Activated CD8-positive, alpha-beta T cell treated with anti-CD3 and anti-CD28 coated beads, Interleukin-2, amount 10 ng/mL, durations not matched to agents 7 days and 5 days (primary cell): Measurements from ENCODE around the gene CA12. TPM values are rescaled to one million over a fixed set of nuclear protein-coding genes. Genes with fewer than 3 reads are reported as not detected.
"Not testable (repeated sequence)": the region's sequence is repeated elsewhere in the genome, so short reads cannot be mapped to it uniquely, and the experiment has no call there.

Source experiments
- ATAC-seq: fragments of 150-1000 bp; cut with Tn5 transposase; one replicate; pipeline ENCODE4 v1.10.0; 2021; ENCODE audit warnings: moderate library complexity
- CTCF ChIA-PET: fragments of 350-600 bp; sonication (Branson Sonifier 250); formaldehyde crosslinking; loops from one replicate; lab custom pipeline; 2021; ENCODE audit warnings: antibody characterized with exemption; lab: Charles Lee
- POLR2A ChIA-PET: fragments of 350-600 bp; sonication (Branson Sonifier 250); formaldehyde crosslinking; loops from one replicate; lab custom pipeline; 2021; ENCODE audit warnings: antibody characterized with exemption; lab: Charles Lee
- DNase-seq: peaks from one replicate; pipeline ENCODE4 v3.0.0-alpha.2; 2020
- H3K27ac Mint-ChIP-seq: one replicate; pipeline ENCODE4 v1.8.0; 2021; ENCODE audit warnings: mild to moderate bottlenecking, mixed read lengths
- H3K27me3 Mint-ChIP-seq: one replicate; pipeline ENCODE4 v1.8.0; 2021; ENCODE audit warnings: low read depth, mixed read lengths
- H3K36me3 Mint-ChIP-seq: one replicate; pipeline ENCODE4 v1.8.0; 2021; ENCODE audit warnings: low read depth, mixed read lengths
- H3K4me1 Mint-ChIP-seq: one replicate; pipeline ENCODE4 v1.8.0; 2021; ENCODE audit warnings: low read depth, mixed read lengths
- H3K4me3 Mint-ChIP-seq: one replicate; pipeline ENCODE4 v1.8.0; 2021; ENCODE audit warnings: mild to moderate bottlenecking, mixed read lengths
- H3K9me3 Mint-ChIP-seq: one replicate; pipeline ENCODE4 v1.8.0; 2022; ENCODE audit warnings: mixed read lengths; ENCODE audit not compliant: insufficient read depth
- total RNA-seq, 2 experiments: library from RNA; stranded (reverse); gene quantifications; one replicate each; pipeline ENCODE4 v1.2.3, GENCODE V29; 2021

CA12 gene
- total RNA-seq, 2 experiments from 2014 or later, result not detected

GRCh38 chr15:63323798-63324563 is 57.7 kb downstream of the CA12 start:
- ChIA-PET CTCF (no interaction called here), POLR2A (no interaction called here)
- no peak for DNase-seq
- Mint-ChIP-seq H3K4me1 (no peaks in the 10 kb centered on the region), H3K36me3 (no peaks in the 10 kb centered on the region), H3K27ac (no peak overlapping the region), H3K9me3 (no peaks in the 10 kb centered on the region), H3K27me3 (no peaks in the 10 kb centered on the region), H3K4me3 (no peak overlapping the region)
- ATAC-seq, result no peak

GRCh38 chr15:63322541-63322940 is 59.1 kb downstream of the CA12 start:
- Mint-ChIP-seq H3K27me3 (no peaks in the 10 kb centered on the region), H3K36me3 (no peaks in the 10 kb centered on the region), H3K9me3 (no peaks in the 10 kb centered on the region), H3K27ac (no peak overlapping the region), H3K4me3 (no peak overlapping the region), H3K4me1 (no peaks in the 10 kb centered on the region)
- DNase-seq, result no peak
- ChIA-PET POLR2A (interaction anchor here (0.7 kb wide), 1 partner anchor 783 kb away, joined by 3 read pairs; no protein-coding TSS in a partner anchor), CTCF (no interaction called here)
- no peak for ATAC-seq

- Mint-ChIP-seq H3K36me3 (no peaks in the 10 kb centered on the region), H3K4me1 (no peaks in the 10 kb centered on the region), H3K27me3 (peaks cover 2% of the 10 kb centered on the region), H3K4me3 (no peak overlapping the region), H3K9me3 (no peaks in the 10 kb centered on the region), H3K27ac (no peak overlapping the region)
- ChIA-PET CTCF (no interaction called here), POLR2A (no interaction called here)
- DNase-seq, result no peak
- ATAC-seq, result no peak
These were observed 60.2 kb downstream of the CA12 start for GRCh38 chr15:63321462-63321861.

GRCh38 chr15:63320981-63321380 is 60.7 kb downstream of the CA12 start:
- H3K27ac Mint-ChIP-seq, DNase-seq, ATAC-seq, POLR2A ChIA-PET, H3K4me3 Mint-ChIP-seq, CTCF ChIA-PET, H3K36me3 Mint-ChIP-seq, H3K27me3 Mint-ChIP-seq, H3K9me3 Mint-ChIP-seq, H3K4me1 Mint-ChIP-seq: not testable (repeated sequence)

GRCh38 chr15:63320446-63320845 is 61.2 kb downstream of the CA12 start:
- CTCF ChIA-PET, POLR2A ChIA-PET: not testable (repeated sequence)

GRCh38 chr15:63319065-63319464 is 62.6 kb downstream of the CA12 start:
- no peak for ATAC-seq
- H3K27ac Mint-ChIP-seq, result no peak overlapping the region

More at GRCh38 chr15:63320446-63320845, 61.2 kb downstream of the CA12 start:
- not testable (repeated sequence) for H3K36me3 Mint-ChIP-seq, H3K27me3 Mint-ChIP-seq, H3K27ac Mint-ChIP-seq, ATAC-seq, H3K4me1 Mint-ChIP-seq, DNase-seq, H3K4me3 Mint-ChIP-seq, H3K9me3 Mint-ChIP-seq

GRCh38 chr15:63318344-63318743 is 63.3 kb downstream of the CA12 start:
- no peak overlapping the region for H3K4me3 Mint-ChIP-seq
- no peak for ATAC-seq

More at GRCh38 chr15:63319065-63319464, 62.6 kb downstream of the CA12 start:
- DNase-seq, result no peak
- H3K9me3 Mint-ChIP-seq, result no peaks in the 10 kb centered on the region
- peaks cover 6% of the 10 kb centered on the region for H3K27me3 Mint-ChIP-seq
- POLR2A ChIA-PET, result no interaction called here
- CTCF ChIA-PET, result no interaction called here
- no peaks in the 10 kb centered on the region for H3K4me1 Mint-ChIP-seq
- H3K36me3 Mint-ChIP-seq, result no peaks in the 10 kb centered on the region
- no peak overlapping the region for H3K4me3 Mint-ChIP-seq

GRCh38 chr15:63314409-63314808 is 67.2 kb downstream of the CA12 start:
- DNase-seq (no peak), ATAC-seq (no peak)
- Mint-ChIP-seq H3K36me3 (no peaks in the 10 kb centered on the region), H3K9me3 (no peaks in the 10 kb centered on the region), H3K4me3 (no peak overlapping the region), H3K27ac (no peak overlapping the region), H3K27me3 (peaks cover 6% of the 10 kb centered on the region), H3K4me1 (no peaks in the 10 kb centered on the region)
- ChIA-PET POLR2A (no interaction called here), CTCF (no interaction called here)

More at GRCh38 chr15:63318344-63318743, 63.3 kb downstream of the CA12 start:
- DNase-seq, result no peak
- CTCF ChIA-PET, result no interaction called here
- POLR2A ChIA-PET, result no interaction called here
- Mint-ChIP-seq H3K27me3 (peaks cover 6% of the 10 kb centered on the region), H3K27ac (no peak overlapping the region), H3K36me3 (no peaks in the 10 kb centered on the region), H3K9me3 (no peaks in the 10 kb centered on the region), H3K4me1 (no peaks in the 10 kb centered on the region)

GRCh38 chr15:63313825-63314224 is 67.8 kb downstream of the CA12 start:
- no peaks in the 10 kb centered on the region for H3K9me3 Mint-ChIP-seq
- no peak overlapping the region for H3K27ac Mint-ChIP-seq
- H3K4me1 Mint-ChIP-seq, result no peaks in the 10 kb centered on the region
- ATAC-seq (no peak), DNase-seq (no peak)
- peaks cover 6% of the 10 kb centered on the region for H3K27me3 Mint-ChIP-seq
- no peaks in the 10 kb centered on the region for H3K36me3 Mint-ChIP-seq
- H3K4me3 Mint-ChIP-seq, result no peak overlapping the region
- CTCF ChIA-PET, result interaction anchor here (1.8 kb wide), 1 partner anchor 25 kb away, joined by 4 read pairs; no protein-coding TSS in a partner anchor
- POLR2A ChIA-PET, result no interaction called here

- Mint-ChIP-seq H3K4me1 (no peaks in the 10 kb centered on the region), H3K9me3 (no peaks in the 10 kb centered on the region), H3K4me3 (no peak overlapping the region), H3K27me3 (peaks cover 6% of the 10 kb centered on the region), H3K36me3 (no peaks in the 10 kb centered on the region), H3K27ac (no peak overlapping the region)
- POLR2A ChIA-PET, result no interaction called here
- no peak for ATAC-seq
- CTCF ChIA-PET, result interaction anchor here (1.4 to 1.8 kb wide), 2 partner anchors 23 to 100 kb away, joined by 3 to 4 read pairs; no protein-coding TSS in a partner anchor
- no peak for DNase-seq
These were observed 69.4 kb downstream of the CA12 start for GRCh38 chr15:63312286-63312685.

- CTCF ChIA-PET, result no interaction called here
- Mint-ChIP-seq H3K36me3 (no peaks in the 10 kb centered on the region), H3K27ac (no peak overlapping the region), H3K4me1 (no peaks in the 10 kb centered on the region), H3K4me3 (no peak overlapping the region), H3K9me3 (no peaks in the 10 kb centered on the region), H3K27me3 (no peaks in the 10 kb centered on the region)
- no peak for DNase-seq
- ATAC-seq, result no peak
- POLR2A ChIA-PET, result no interaction called here
These were observed 71.0 kb downstream of the CA12 start for GRCh38 chr15:63310646-63311045.

GRCh38 chr15:63308947-63309346 is 72.7 kb downstream of the CA12 start:
- no peak for DNase-seq
- Mint-ChIP-seq H3K27me3 (no peaks in the 10 kb centered on the region), H3K4me1 (no peaks in the 10 kb centered on the region), H3K9me3 (no peaks in the 10 kb centered on the region), H3K36me3 (no peaks in the 10 kb centered on the region), H3K27ac (no peak overlapping the region), H3K4me3 (no peak overlapping the region)
- POLR2A ChIA-PET, result no interaction called here
- ATAC-seq, result no peak
- CTCF ChIA-PET, result no interaction called here
